Endothelial cell of umbilical vein (primary cell): ENCODE data around the gene SIGLEC7. TPM values are rescaled to one million over a fixed set of nuclear protein-coding genes. Genes with fewer than 3 reads are reported as not detected.

ENCODE experiments used
- BruUV-seq: library from RNA; stranded (reverse); fragments of 400-500 nt; replicated peaks from 2 replicates; lab custom pipeline; 2021; lab: Mats Ljungman, UMichigan
- CTCF ChIA-PET: fragments of 300-600, 350-600 bp; sonication (Branson Sonifier 250); formaldehyde crosslinking; loops from one replicate; lab custom pipeline; 2021; ENCODE audit warnings: antibody characterized with exemption, inconsistent platforms; lab: Charles Lee
- POLR2A ChIA-PET: fragments of 300-600, 350-600 bp; sonication (Branson Sonifier 250); formaldehyde crosslinking; loops from one replicate; lab custom pipeline; 2021; ENCODE audit warnings: antibody characterized with exemption, inconsistent platforms; lab: Charles Lee
- DNase-seq: peaks from one replicate; pipeline ENCODE4 v3.0.0-alpha.2; 2011; ENCODE audit warnings: low read depth, low spot score
- FAIRE-seq: peaks from 2 replicates; lab custom pipeline; 2011; peaks lifted over from hg19 to GRCh38; lab: Jason Lieb, UNC
- H2AFZ ChIP-seq: 2 replicates; pipeline ENCODE4 v1.6.0; 2012; ENCODE audit warnings: low read depth, low read length, control low read depth, inconsistent platforms
- H3K27ac ChIP-seq: 2 replicates; pipeline ENCODE4 v1.5.1; 2011; ENCODE audit warnings: low read depth, mild to moderate bottlenecking, control low read depth, low read length, moderate library complexity; ENCODE audit not compliant: insufficient read depth
- H3K27me3 ChIP-seq, 2 experiments: 2 replicates each; pipeline versions ENCODE4 v1.6.0 to v1.6.1; 2011; ENCODE audit warnings: low read length in 2 of 2, mixed read lengths in 1 of 2; ENCODE audit not compliant: control insufficient read depth in 2 of 2, insufficient read depth in 2 of 2
- H3K36me3 ChIP-seq, 2 experiments: 2 replicates in 1 of 2; 3 replicates in 1 of 2; pipeline ENCODE4 v1.5.1; 2011; ENCODE audit warnings: low read length in 2 of 2, mild to moderate bottlenecking in 1 of 2, moderate library complexity in 1 of 2; ENCODE audit not compliant: control insufficient read depth in 2 of 2, insufficient read depth in 2 of 2; ENCODE audit errors: extremely low read depth in 1 of 2
- H3K4me1 ChIP-seq: 3 replicates; pipeline ENCODE4 v1.5.1; 2011; ENCODE audit warnings: mild to moderate bottlenecking, low read length; ENCODE audit not compliant: control insufficient read depth, insufficient read depth; ENCODE audit errors: extremely low read depth
- H3K4me2 ChIP-seq: 2 replicates; pipeline ENCODE4 v1.6.1; 2011; ENCODE audit warnings: low read length, control low read depth, mixed read lengths; ENCODE audit not compliant: insufficient read depth
- H3K4me3 ChIP-seq, 3 experiments: fragments of 200-600 bp in 1 of 3; sonication (generic), shearing (Covaris generic) in 1 of 3; replicated peaks in 1 of 3; 2 replicates each; pipeline ENCODE4 v1.5.1; 2011 to 2016; ENCODE audit warnings: control low read depth in 3 of 3, low read length in 3 of 3, mild to moderate bottlenecking in 2 of 3, inconsistent platforms in 1 of 3, low read depth in 1 of 3, moderate library complexity in 1 of 3; ENCODE audit not compliant: insufficient read depth in 1 of 3
- H3K79me2 ChIP-seq: 2 replicates; pipeline ENCODE4 v1.6.0; 2012; ENCODE audit warnings: low read length, inconsistent platforms; ENCODE audit not compliant: control insufficient read depth, insufficient read depth
- H3K9ac ChIP-seq: replicated peaks from 2 replicates; pipeline ENCODE3; 2011; ENCODE audit warnings: low read length, control low read depth; ENCODE audit not compliant: insufficient read depth; ENCODE audit errors: extremely low read depth
- H3K9me1 ChIP-seq: replicated peaks from 3 replicates; pipeline ENCODE4 v1.6.0; 2011; ENCODE audit warnings: mild to moderate bottlenecking, low read length; ENCODE audit not compliant: control insufficient read depth, insufficient read depth; ENCODE audit errors: extremely low read depth
- H3K9me3 ChIP-seq: replicated peaks from 2 replicates; pipeline ENCODE4 v1.5.1; 2012; ENCODE audit warnings: low read length, inconsistent platforms; ENCODE audit not compliant: control insufficient read depth, insufficient read depth
- H4K20me1 ChIP-seq: replicated peaks from 2 replicates; pipeline ENCODE3; 2011; ENCODE audit warnings: mild to moderate bottlenecking, low read length; ENCODE audit not compliant: control insufficient read depth, insufficient read depth; ENCODE audit errors: extremely low read depth
- CTCF ChIP-seq, 2 donors: IDR thresholded peaks; 1 replicate in 1 of 2; 2 replicates in 1 of 2; pipeline ENCODE4 v1.5.1; 2011; ENCODE audit warnings: low read length in 2 of 2, mild to moderate bottlenecking in 2 of 2, moderate library complexity in 2 of 2, control low read depth in 1 of 2, inconsistent platforms in 1 of 2, low read depth in 1 of 2; ENCODE audit not compliant: insufficient read depth in 1 of 2; ENCODE audit errors: extremely low read depth in 1 of 2
- EZH2 ChIP-seq: IDR thresholded peaks from 2 replicates; pipeline ENCODE4 v1.6.1; 2012; ENCODE audit warnings: borderline replicate concordance, low read depth, mild to moderate bottlenecking, moderate library complexity, low read length, inconsistent platforms; ENCODE audit not compliant: severe bottlenecking
- FOS ChIP-seq: IDR thresholded peaks from 2 replicates; pipeline ENCODE4 v1.6.1; 2011; ENCODE audit warnings: mild to moderate bottlenecking, low read length, moderate library complexity, borderline replicate concordance; ENCODE audit not compliant: insufficient read depth
- GATA2 ChIP-seq: IDR thresholded peaks from 2 replicates; pipeline ENCODE4 v1.7.0; 2011; ENCODE audit warnings: low read depth, mild to moderate bottlenecking, moderate library complexity, mixed read lengths, low read length; ENCODE audit not compliant: insufficient read length, insufficient read depth
- JUN ChIP-seq: IDR thresholded peaks from 2 replicates; pipeline ENCODE4 v1.6.1; 2011; ENCODE audit warnings: borderline replicate concordance, low read depth; ENCODE audit not compliant: insufficient read length, insufficient read depth
- MAX ChIP-seq: IDR thresholded peaks from 2 replicates; pipeline ENCODE4 v1.6.1; 2011; ENCODE audit not compliant: insufficient read depth, insufficient read length
- MYC ChIP-seq: IDR thresholded peaks from one replicate; pipeline ENCODE4 v1.6.1; 2011; ENCODE audit warnings: mild to moderate bottlenecking, low read depth, low read length
- POLR2A ChIP-seq: IDR thresholded peaks from 2 replicates; pipeline ENCODE4 v1.6.1; 2012; ENCODE audit warnings: low read depth, mild to moderate bottlenecking, control low read depth, low read length
- POLR2AphosphoS5 ChIP-seq: IDR thresholded peaks from 2 replicates; pipeline ENCODE4 v1.6.1; 2012; ENCODE audit warnings: low read depth, mild to moderate bottlenecking, control low read depth, low read length, moderate library complexity; ENCODE audit not compliant: insufficient read depth
- dilution Hi-C: fragments of 300-500 bp; cut with MboI; formaldehyde crosslinking; loops from one replicate; pipeline ENCODE4 v1.15.0; 2019; ENCODE audit warnings: low sequenced_read_pairs; ENCODE audit not compliant: extremely low pct_ligation_motif_present
- intact Hi-C: fragments of 100-400 bp; cut with micrococcal nuclease; formaldehyde crosslinking; loops from one replicate; pipeline ENCODE4 v1.10.0; 2022
- polyA plus RNA-seq, 4 experiments: library from polyadenylated mRNA; depleted of rRNA in 3 of 4; stranded (reverse) in 3 of 4; unstranded in 1 of 4; fragments of >200 nt; gene quantifications; 2 replicates each; pipeline versions ENCODE4 v1.2.1 to v1.2.3, GENCODE V29; 2011 to 2012; ENCODE audit warnings: missing spikeins in 1 of 4
- total RNA-seq: library from RNA; stranded (reverse); gene quantifications from 2 replicates; pipeline ENCODE4 v1.2.3, GENCODE V29; 2021

Gene SIGLEC7
- total and polyA plus RNA-seq, 2 donors (not counting 3 experiments of a cell fraction or from before 2014, with no cell fraction given): not detected

GRCh38 chr19:51137792-51138425, 4.2 kb upstream of the SIGLEC7 start:
- CTCF ChIA-PET: no interaction called here
- H3K79me2 ChIP-seq: no peaks in the 10 kb centered on the region
- intact Hi-C loops (no loop called here), dilution Hi-C loops (no loop called here)
- H3K4me3 ChIP-seq: no peak overlapping the region
- FAIRE-seq: no peak
- no peaks in the 10 kb centered on the region for H3K9me1 ChIP-seq
- DNase-seq: no peak
- H3K4me1 ChIP-seq: no peaks in the 10 kb centered on the region
- peaks cover 0 to 5% of the 10 kb centered on the region in 2 experiments for H3K27me3 ChIP-seq
- H3K9ac ChIP-seq: no peak overlapping the region
- POLR2A ChIA-PET: no interaction called here
- H4K20me1 ChIP-seq: no peaks in the 10 kb centered on the region
- no peak overlapping the region for H3K27ac ChIP-seq
- no peak overlapping the region for H2AFZ ChIP-seq
- no peak overlapping the region for H3K4me2 ChIP-seq
- no peaks in the 10 kb centered on the region for H3K36me3 ChIP-seq
- no peaks in the 10 kb centered on the region for H3K9me3 ChIP-seq
- TF ChIP-seq POLR2A (no peak), FOS (no peak), JUN (no peak), POLR2AphosphoS5 (no peak), CTCF (IDR thresholded peaks at IDR 0.05; ENCODE audit: extremely low read depth in 1 of 2, insufficient read depth in 1 of 2, low read depth in 1 of 2, low read length in 2 of 2) (no peak), EZH2 (no peak), MAX (no peak), MYC (no peak), GATA2 (no peak)
- no TSS peak for BruUV-seq
